ENCODE measurements around the gene SLITRK2.

SLITRK2 gene

GRCh38 chrX:145861818-145862217 is 44.2 kb downstream of the SLITRK2 start:
- DNase-seq, result no peak

- DNase-seq, result no peak
Measured at GRCh38 chrX:145865082-145865481, 47.5 kb downstream of the SLITRK2 start.
